ENCODE results near the gene CTNNA2.

The CTNNA2 gene

DNA sequence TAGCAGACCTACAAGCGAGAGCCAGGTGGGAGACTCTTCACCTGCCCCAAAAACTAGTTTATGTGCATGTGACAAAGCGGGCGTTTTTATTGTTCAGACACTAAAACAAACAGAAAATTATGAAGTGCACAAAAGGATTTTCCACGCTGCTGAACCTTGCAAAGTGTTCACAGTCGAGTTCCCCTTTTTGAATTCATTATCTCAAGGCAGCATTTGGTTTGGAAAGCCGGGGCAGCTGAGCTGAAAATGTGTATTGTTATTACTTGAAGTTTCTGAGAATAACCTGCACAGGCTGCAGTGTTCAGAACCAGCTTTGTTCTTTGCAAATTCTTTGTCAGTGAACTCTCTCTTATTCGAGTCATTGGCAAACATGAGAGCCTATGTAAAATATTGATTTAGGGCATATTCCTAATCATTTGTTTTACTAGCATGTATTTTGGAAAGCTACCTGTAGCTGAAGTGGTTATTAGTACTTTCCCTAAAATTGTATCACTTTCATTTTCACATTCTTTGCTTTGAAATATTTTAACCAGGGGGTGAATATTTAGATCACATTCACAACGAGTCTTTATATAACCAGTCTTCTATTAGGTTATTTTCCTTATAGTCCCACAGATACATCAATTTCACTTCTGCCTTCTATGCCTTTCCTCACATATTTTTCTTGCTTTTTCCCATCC is 732.2 kb downstream of the CTNNA2 start:
- DNase-seq: no peak

DNA sequence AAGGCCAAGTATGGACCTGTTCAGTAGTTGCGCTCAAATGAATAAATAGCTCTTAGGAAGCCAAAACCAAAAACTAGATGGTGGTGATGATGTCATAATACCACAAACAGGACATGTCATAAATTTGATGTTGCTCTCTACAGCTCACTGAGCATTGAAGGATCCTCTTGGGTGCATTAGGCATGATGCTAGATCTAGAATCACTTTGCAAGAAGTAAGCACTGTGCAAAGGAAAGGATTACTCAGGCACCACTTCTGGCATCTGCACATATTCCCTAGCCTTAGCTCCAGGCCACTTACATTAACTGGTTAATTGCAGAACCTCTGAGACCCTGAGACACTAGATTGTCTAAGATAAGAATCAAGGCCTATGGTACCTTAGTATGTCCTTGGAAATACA is 733.7 kb downstream of the CTNNA2 start:
- DNase-seq: no peak

DNA sequence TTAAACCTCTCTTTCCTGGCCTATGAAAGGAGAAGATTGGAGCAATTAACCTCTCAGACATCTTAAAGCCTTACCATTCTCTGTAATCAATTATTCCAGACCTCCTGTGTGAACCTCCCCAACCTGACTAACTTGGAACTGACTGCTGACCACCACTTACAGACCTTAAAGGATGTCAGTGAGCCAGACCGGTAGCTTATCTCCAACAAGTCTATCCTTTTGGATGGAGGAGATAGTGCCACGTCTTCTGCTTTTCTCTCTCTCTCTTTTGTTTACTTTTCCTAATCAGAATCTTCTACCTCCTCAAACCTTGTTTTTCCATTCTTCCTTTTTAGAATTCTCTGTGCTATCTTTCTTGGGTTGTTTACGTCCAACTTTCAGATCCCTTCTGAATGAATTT is 734.5 kb downstream of the CTNNA2 start:
- no peak for DNase-seq

DNA sequence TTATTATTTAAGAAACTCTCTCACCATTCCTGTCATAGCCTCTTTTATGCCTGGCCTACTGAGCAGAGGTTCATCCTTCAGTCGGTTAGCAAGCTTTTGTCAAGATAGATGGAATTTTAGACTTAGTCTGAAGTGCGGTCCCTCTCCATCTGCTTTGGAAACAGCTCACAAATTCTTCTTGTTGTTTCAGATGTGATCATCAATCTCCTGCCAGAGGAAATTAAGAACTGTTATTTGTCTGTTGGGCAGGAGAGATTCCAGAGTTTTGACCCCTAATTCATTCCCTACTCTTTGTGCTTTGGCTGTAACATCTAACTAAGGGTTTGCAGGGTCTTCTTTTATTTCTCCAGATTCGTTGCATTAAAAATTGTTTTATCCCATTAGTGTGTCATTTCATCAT is 735.3 kb downstream of the CTNNA2 start:
- no peak for DNase-seq

DNA sequence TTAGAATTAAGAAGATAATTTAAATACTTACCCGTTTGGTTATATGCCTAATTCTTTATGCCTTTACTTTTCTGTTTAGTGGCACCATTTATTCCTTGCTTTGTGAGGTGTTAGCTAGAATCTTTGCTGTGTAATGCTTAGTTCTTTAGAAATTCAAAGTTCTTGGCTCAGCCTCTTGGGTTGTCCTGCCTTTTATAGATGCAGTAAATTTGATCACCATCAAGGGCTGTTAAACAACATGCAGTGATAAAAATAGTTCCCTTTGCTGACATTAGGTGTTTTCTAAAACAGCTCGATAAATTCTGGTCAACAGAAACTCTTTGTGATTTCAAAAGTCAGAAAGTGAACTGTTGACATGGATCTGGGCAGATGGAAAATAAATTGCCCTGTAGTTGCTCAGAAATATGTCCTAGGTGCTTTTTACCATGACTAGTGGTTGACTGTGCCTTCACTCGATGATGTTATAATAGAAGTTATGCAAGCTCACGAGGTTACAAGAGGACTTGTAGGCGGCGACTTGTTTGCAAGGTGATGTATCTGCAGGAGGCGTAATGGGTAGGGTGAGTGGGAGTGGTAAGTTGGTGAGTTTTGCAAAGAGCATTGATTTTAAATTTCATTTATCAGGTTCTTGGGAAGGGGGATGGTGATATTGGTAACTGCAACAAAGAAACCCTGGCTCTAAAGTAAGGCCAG is 739.6 kb downstream of the CTNNA2 start:
- DNase-seq: no peak

DNA sequence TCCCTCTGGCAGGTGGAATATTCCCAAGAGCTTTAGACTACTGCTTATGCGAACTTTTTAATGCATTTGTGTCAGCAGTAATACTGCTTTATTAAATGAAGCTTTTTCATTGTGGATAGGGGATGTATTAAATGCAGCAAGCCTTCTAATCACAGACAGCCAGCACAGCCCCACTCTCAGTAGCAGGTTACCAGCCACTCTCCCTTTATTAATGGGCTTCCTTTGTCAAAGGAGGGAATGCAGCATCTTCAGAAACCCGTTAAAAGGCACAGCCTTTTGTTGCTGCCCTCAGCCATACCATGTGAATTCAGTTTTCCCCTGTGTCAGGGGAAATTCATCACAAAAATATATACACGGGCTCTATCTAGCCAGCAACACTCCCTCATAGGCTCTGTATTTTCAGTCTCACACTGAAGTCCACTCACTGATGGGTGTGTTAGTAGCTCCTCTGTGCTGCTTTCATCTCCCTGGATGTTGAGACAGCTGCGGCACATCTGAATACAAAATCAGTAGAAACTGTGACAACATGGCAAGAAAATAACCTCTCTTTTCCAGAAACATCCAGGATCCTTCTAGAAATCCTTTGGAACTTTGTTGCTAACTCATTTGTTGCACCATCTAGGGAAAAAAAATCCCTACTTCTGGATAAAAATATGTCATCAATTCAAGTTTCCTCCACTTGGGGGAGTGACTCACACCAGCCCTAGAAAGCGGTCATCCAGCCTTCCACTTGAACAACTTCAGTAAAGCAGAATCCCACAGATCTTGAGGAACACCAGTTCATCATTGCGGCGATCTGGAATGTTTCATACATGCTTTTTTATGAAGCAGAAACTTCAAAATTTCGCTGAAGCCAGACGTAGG is 743.3 kb downstream of the CTNNA2 start:
- no peak for DNase-seq

DNA sequence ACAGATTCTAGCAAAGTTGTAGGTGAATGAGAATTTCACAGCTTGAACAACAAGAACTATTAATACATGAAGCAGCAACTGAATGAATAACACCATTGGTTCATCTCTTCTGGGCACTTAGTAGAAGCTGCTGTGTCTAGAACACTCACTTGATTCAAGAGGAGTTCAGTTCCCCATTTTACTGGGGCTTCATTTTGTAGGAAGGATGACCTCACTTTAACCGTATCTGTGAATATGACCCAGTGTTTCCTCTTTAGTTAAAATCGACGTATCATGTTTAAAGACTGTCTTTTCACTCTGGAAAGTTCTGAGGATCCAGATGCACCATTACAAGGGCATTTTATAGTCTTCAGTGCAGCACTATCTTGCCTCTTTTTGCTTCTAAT is 743.9 kb downstream of the CTNNA2 start:
- no peak for DNase-seq

DNA sequence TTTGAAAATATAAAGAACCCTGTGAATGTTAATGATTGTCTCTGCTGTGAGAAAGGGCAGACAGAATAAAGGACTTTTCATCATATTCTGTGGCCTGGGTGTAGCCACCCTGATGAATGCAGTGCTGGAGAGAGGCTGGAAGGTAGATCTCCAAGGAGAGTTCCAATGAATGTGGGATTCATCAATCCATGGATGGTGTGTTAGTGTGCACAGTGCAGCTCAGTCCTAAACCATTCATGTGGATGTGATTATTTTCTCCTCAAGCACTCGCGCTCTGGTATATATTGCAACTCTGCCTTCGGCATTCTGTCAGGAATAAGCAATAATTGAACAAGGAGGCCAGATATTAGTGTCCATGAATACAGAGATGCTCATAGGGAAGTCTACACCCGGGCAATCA is 744.6 kb downstream of the CTNNA2 start:
- no peak for DNase-seq

DNA sequence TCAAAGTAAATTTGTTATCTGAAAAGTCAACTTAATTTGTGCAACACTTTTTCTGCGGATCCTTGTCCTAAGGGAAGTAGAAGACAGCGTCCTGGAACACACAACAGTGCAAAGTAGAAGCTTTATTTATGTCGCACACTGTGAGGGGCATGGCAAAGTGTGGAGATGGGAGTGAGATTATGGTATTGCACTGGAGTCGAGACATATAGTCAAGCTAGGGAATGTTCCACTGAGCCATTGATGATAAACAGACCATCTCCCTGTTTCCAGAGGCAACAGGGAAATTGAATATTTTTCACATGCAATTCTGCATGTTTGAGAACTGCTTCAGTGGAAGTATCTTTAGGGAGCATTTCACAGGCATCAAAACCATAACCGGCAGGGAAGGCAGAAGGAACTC is 745.5 kb downstream of the CTNNA2 start:
- DNase-seq: no peak

DNA sequence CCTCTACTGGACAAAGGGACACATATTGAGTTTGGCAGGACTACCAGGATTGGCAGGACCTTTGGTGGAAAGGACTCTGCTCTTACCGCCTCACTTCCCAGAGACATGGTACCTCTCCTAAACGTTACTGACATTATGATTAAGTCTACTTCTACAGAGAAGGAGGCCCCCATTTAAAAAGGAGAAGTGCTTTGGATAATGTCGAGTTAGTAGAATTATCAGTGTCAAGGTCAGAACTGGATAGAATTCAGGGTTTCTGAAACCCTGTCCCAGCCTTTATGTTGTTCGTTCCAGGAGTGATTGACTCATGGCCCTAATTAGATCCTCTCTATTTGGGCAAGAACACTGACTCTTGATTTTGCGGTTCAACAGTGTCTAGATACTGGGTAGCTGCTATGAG is 745.9 kb downstream of the CTNNA2 start:
- DNase-seq: no peak

DNA sequence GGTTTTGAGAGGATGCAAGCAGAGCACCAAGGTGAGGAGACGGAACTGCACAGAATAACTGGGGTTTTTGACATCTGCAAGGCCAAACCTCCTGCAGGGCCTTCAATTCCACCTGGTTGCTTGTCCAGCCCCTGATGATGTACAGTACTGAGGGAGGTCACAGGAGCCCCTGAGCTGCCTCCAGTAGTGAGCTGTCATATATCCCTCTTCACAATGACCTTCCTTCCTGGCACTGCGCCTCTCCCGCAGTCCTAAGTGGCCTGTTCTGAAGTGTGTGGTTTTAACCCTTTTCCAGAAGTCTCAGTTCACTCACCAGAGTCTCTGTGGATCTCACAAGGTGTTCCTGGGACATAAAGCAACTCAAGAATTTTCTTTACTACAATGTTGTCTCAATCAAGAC is 746.4 kb downstream of the CTNNA2 start:
- DNase-seq: no peak

DNA sequence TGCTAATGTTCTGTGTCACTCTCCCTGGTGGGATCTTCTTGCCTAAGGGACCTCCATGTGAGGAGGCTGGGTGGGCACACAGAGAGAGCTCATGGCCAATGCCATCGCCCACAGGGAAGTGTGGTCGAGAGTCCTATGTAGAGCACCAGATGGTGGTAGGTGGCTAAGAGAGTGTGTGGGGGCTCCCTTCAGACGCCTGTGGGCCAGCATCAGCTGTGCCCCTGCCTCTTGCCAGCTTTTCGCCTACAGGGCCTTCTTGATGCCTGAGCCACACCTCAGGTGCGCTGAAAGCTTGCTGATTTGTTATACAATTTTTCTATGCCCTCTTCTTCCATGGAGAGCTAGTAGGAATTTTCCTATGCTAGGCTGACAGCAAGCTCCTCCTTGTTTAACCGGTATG is 753.4 kb downstream of the CTNNA2 start:
- no peak for DNase-seq

DNA sequence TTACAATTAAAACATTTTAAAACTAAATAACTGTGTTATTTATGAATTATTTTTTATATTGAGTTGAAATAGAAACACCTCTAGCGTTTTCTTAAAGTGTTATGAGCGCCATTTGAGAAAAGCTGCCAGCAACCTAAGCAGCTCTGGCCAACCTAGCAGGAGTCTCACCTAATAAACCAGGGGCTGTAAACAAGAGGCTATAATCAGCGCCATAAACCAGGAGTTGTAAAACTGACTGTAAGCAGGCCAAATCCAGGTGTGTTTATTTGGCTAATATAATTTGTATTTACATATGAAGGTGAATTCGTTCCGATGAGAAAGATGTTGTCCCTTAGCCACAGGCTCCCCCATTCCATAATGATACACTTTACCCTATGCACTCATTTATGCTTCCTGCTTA is 757.0 kb downstream of the CTNNA2 start:
- no peak for DNase-seq

DNA sequence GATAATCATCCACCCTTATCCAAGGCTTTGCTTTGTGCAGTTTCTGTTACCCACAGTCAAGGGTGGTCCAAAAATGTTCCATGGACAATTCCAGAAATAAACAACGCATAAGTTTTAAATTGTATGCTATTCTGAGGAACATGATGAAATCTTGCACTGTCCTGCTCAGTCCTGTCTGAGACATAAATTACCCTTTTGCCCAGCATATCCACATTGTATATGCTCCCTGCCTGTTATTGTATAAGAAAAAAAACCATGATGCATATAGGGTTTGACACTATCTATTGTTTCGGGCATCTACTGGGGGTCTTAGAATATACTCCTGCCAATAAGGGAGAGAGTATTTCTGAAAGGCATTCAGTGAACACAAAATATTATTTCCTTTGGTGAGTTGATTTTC is 767.7 kb downstream of the CTNNA2 start:
- DNase-seq: no peak

DNA sequence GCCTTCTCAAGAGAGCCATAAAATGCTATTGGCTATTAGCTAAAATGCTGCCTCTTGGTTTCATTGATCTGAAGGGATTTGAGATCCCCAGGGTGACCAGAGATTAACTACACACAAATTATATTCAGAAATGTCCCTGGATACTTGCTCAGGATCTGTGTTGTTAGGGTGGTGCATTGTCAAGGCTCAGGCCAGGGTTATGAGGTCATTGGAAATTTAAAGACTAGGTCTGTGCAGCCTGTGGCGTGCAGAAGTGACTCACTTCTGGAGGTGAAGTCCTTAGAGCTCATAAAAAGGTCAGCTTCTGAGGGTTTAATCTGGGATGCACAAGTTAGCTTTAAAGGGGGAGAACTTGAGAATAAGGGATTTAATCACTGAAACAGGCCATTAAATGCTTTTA is 768.2 kb downstream of the CTNNA2 start:
- no peak for DNase-seq

DNA sequence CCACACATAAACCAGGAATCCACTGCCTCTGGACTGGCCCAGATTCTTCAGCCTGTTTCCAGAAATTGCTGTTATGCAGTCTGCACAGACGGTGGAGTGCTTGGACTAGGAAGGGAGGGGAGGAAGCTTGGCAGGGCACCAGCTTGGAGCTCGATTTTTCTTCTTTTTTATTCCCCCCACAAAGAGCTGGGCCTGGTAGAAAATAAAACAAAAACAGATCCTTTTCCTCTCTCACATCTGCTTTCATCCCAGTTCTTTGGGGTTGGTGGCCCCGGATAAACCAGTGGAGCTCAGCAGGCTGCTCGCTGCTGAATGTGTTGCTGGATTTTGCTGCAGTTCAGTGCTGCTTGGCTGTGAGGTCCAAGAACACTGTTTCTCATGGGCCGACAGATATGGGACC is 775.7 kb downstream of the CTNNA2 start:
- no peak for DNase-seq

DNA sequence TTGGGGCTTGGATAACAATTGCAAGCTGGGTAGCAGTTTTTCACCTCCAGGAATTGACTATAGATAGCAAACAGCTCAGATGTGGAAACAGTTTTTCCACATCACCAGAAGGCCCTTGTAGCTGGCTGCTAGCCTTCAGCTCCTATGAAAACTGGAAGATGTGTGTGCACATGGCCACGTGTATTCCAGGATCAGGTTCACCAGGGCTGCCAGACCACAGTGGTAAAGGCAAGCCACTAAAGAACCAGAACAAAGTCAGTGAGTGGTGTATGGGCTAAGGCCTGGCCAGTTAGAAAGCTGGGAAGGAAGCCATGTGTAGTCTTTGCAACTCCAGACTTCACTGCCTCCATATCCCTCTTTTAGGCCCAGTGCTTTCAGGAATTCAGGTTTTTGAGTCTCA is 778.8 kb downstream of the CTNNA2 start:
- DNase-seq: no peak

DNA sequence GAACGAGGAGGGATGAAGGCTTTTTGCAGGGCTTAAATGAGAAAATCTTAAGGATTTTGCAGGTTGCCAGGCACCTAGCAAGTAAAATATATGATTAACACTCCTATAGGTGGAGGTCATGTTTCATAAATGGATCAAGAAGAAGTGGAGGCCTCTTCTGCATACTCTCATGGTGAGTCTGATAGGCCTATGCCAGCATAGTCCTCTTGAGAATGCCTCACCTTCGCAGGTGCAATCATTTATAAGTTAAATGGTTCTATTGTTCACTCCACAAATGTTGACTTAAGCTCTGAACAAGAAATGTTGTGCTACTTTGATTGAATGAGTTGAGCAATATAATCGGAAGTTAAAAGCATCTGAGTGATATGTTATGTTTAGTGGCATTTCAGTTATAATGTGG is 779.6 kb downstream of the CTNNA2 start:
- no peak for DNase-seq

DNA sequence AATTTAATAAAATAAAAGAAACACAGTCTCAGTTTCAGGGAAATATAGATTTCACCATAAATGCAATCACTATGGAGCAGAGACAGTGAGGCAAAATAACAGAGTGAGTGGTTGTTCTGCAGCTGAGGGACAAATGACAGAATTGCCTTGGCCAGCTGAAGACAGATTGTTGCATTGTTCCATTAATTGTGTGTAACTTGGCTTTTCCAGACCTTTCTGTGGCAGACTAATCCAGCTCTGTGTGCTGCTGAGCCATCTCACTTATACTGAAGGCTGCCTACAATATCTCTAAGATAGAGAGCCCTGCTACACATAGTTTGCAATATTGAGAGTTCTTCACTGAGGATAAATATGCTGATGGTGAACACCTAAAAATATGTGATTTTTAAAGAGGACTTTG is 780.2 kb downstream of the CTNNA2 start:
- no peak for DNase-seq

DNA sequence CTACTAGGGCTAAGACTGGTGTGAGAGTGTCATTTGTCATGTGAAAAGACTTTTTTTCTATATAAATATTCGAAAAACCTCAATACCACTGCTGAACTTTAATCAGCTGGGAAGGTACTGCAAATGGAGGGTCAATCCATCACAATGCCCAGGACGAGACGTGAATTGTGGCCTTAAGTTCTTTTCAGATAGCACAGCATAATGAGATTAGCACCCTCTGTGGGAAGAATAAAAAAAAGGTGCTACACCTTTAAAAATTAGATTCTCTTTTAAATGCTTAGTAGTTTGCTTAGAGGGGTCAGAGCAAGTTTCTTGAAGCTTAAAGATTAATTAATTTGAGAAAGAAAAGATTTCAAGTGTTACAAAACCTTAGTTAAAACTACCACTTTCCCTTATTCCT is 786.1 kb downstream of the CTNNA2 start:
- DNase-seq: no peak

DNA sequence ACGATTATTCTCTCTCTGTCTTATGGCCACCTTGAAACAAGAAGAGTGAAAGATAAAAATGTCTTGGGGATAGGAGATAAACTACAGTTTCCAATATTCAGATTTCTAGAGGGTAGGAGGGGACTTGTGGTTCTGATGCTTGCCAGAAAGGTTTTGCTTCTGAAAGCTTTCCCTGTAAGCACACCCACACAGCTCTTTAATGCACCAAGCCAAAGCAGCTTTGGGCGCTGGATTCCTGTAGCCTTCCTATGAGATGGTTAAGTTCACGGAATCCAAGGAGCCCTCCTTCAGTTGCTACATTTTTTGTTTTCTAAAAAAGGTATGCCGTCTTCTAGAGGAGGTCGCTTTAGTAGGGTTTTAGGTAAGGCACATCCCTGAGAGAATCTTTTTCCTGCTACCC is 786.8 kb downstream of the CTNNA2 start:
- no peak for DNase-seq

DNA sequence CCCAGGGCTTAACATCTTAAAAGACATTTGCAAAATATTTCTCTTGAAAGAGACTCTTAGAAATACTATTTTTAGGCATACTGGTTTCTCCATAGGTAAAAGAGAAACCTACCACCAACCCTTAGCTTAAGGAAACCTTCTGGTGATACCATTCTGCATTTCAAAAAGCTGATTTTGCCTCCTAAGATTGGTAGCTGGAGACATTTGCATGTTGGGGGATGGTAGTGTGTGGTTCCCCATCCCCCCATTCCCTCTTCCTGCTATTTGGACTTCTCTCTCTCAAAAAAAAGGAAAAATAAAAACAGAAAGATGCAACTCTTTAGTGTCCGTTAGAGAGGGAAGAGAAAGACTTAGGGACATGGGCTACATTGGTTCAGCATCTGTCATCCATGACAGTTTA is 787.5 kb downstream of the CTNNA2 start:
- DNase-seq: no peak

DNA sequence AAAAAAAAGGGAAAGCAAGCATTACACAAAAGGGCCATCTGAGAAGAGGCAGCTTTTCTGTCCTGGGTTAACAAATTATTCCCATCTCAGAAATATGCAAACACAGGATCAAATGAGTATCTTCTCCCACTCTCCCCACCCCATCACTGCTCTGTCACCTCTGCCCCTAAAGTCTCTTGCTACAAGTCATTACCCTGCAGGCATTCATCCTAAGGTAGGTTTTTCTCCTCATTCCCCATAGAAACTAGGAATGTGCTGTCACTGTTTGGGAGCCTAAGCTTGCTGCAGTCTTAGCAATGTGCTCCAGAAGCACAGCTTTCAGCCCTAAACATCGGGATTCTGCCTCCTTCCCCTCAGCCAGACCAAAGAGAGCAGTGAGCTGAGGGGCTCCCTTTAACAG is 788.1 kb downstream of the CTNNA2 start:
- DNase-seq: no peak

DNA sequence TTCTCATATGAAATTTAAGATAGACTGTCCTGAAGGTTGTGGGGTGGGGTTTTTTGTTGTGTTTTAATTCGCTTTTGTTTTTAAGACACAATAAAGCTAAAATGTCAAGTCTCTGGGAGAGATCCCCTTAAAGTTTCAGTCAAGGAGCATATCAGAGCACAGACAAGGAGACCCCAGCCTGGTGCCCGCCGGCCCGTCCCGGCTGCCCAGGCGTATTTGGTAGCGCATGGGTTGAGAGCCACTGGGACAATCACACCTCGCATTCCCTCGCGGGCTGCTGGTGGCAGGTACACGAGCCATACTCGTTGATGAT is 789.1 kb downstream of the CTNNA2 start:
- no peak for DNase-seq
